ENCODE measurements around the gene CNN2. TPM values are rescaled to one million over a fixed set of nuclear protein-coding genes. Genes with fewer than 3 reads are reported as not detected.
A peak's percentile ranks its signal among the peaks of the same experiment; 100 is the strongest.

The CNN2 gene
- total and polyA plus RNA-seq, 2 of the 8 experiments (the other 6 are each of a cell fraction or from before 2014, with no cell fraction given) = 189 to 551 TPM

GRCh38 chr19:990119-990571, 36.3 kb upstream of the CNN2 start:
- H3K23ac ChIP-seq (ENCODE audit: insufficient read length) = no peak overlapping the region
- no peak overlapping the region for H3K9ac ChIP-seq (replicated peaks in 1 of 4; ENCODE audit: extremely low read depth in 1 of 4, low read depth in 3 of 4, low read length in 3 of 4)
- H2BK12ac ChIP-seq (ENCODE audit: low read depth, low read length) = no peak overlapping the region
- WGBS, 2 experiments (ENCODE audit: extremely low coverage in 1 of 2, insufficient coverage in 1 of 2, insufficient read length in 1 of 2, insufficient replicate concordance in 2 of 2, low coverage in 1 of 2, low lambda C conversion rate in 2 of 2, missing lambda C conversion rate in 1 of 2) = 91% methylated on average over 23 of the region's 27 CpGs; no CpG with 5 or more reads in 1 of the 2 experiments
- ChIA-PET CTCF (ENCODE audit: partially characterized antibody) (interaction anchor here (2.3 kb wide), 1 partner anchor 67 kb away, joined by 5 read pairs; no protein-coding TSS in a partner anchor), POLR2A (ENCODE audit: partially characterized antibody) (interaction anchor here (1.4 kb wide), 1 partner anchor 279 kb away, joined by 4 read pairs; the partner anchor contains the start of gene CIRBP)
- H4K8ac ChIP-seq (ENCODE audit: extremely low read depth, insufficient read depth, low read length) = no peak overlapping the region
- no peaks in the 10 kb centered on the region; a peak in 1 of 7 replicates for H3K4me1 ChIP-seq (replicated peaks in 1 of 4; ENCODE audit: control insufficient read depth in 3 of 4, insufficient read depth in 4 of 4, low read length in 3 of 4)
- H3K27me3 ChIP-seq (replicated peaks in 1 of 4; ENCODE audit: control insufficient read depth in 3 of 4, extremely low read depth in 1 of 4, insufficient read depth in 3 of 4, low read length in 3 of 4) = no peaks in the 10 kb centered on the region
- no peak overlapping the region for H2BK20ac ChIP-seq (ENCODE audit: low read length)
- H3K56ac ChIP-seq (replicated peaks; ENCODE audit: insufficient read length, low read depth, low read length) = no peak overlapping the region
- H3K4ac ChIP-seq (replicated peaks; ENCODE audit: insufficient read length, low read depth, low read length) = no peak overlapping the region
- 0 out of 2 replicates have a peak overlapping the region, but pooled peaks have one; percentile 26 for H3K27ac ChIP-seq (ENCODE audit: low read depth, low read length)
- H2AK5ac ChIP-seq (ENCODE audit: low read depth, low read length) = no peak overlapping the region
- DNase-seq (ENCODE audit: low read depth in 1 of 2, low spot score in 2 of 2) (no peak), FAIRE-seq (no peak)
- H3K36me3 ChIP-seq (ENCODE audit: control insufficient read depth in 2 of 4, insufficient read depth in 4 of 4, low read length in 3 of 4) = peaks cover 7 to 39% (median 23%) of the 10 kb centered on the region in 4 experiments; a peak in 6 of 8 replicates
- TF ChIP-seq TEAD4 (IDR thresholded peaks at IDR 0.05; ENCODE audit: low read depth, low read length) = no peak
- TF ChIP-seq BACH1 (IDR thresholded peaks at IDR 0.05; ENCODE audit: low read length) = no peak
- no peak for TF ChIP-seq EP300 (IDR thresholded peaks at IDR 0.05; ENCODE audit: borderline replicate concordance in 1 of 2, low read depth in 2 of 2, low read length in 2 of 2)
- no peak for TF ChIP-seq MAX (IDR thresholded peaks at IDR 0.05)
- TF ChIP-seq USF2 (IDR thresholded peaks at IDR 0.05; ENCODE audit: low read length) = no peak
- no peak for TF ChIP-seq TAF1 (IDR thresholded peaks at IDR 0.05; ENCODE audit: low read depth, low read length)
- no peak for TF ChIP-seq ATF2 (IDR thresholded peaks at IDR 0.05; ENCODE audit: low read length)
- TF ChIP-seq TCF12 (IDR thresholded peaks at IDR 0.05; ENCODE audit: low read depth, low read length) = no peak
- TF ChIP-seq SIX5 (IDR thresholded peaks at IDR 0.05; ENCODE audit: low read depth, low read length) = no peak
- no peak overlapping the region for H4K5ac ChIP-seq (ENCODE audit: insufficient read length, low read depth, low read length)
- H3K23me2 ChIP-seq (ENCODE audit: low read depth, low read length) = no peaks in the 10 kb centered on the region
- peaks cover 0 to 12% of the 10 kb centered on the region in 2 experiments; a peak in 1 of 4 replicates for H3K79me2 ChIP-seq (ENCODE audit: control insufficient read depth in 1 of 2, insufficient read depth in 2 of 2, low read length in 2 of 2)
- peaks cover 5% of the 10 kb centered on the region for H3K79me1 ChIP-seq (ENCODE audit: low read depth, low read length)
- no peaks in the 10 kb centered on the region for H3K9me3 ChIP-seq (ENCODE audit: insufficient read depth in 2 of 2, low read depth in 1 of 2, low read length in 1 of 2)
- H4K91ac ChIP-seq (replicated peaks; ENCODE audit: insufficient read length, low read length) = no peak overlapping the region
- no peak overlapping the region for H3K18ac ChIP-seq (ENCODE audit: extremely low read depth, low read length)
- H3K14ac ChIP-seq (ENCODE audit: insufficient read length) = no peak overlapping the region
- no peak overlapping the region for H2AFZ ChIP-seq (ENCODE audit: low read length)
- no peak overlapping the region for H2BK15ac ChIP-seq (ENCODE audit: low read length)
- no peak overlapping the region for H3K4me2 ChIP-seq (ENCODE audit: insufficient read depth in 1 of 2, low read depth in 2 of 2, low read length in 2 of 2)
- H2BK5ac ChIP-seq (ENCODE audit: low read depth, low read length) = no peak overlapping the region
- H4K20me1 ChIP-seq (replicated peaks in 1 of 2; ENCODE audit: control insufficient read depth in 1 of 2, insufficient read depth in 2 of 2, low read length in 2 of 2) = peaks cover 9 to 19% of the 10 kb centered on the region in 2 experiments
- no peak overlapping the region for H3K4me3 ChIP-seq (ENCODE audit: extremely low read depth in 1 of 4, insufficient read depth in 2 of 4, low read depth in 3 of 4, low read length in 4 of 4)
- no peak overlapping the region for H2BK120ac ChIP-seq (replicated peaks; ENCODE audit: low read depth, low read length)

Measured in H1 (cell line).